HG03159 (cell line): ENCODE results near the gene MYOD1.

ENCODE experiments used
- ATAC-seq: cut with Tn5 transposase; IDR thresholded peaks from one replicate; pipeline ENCODE4 v1.9.1; 2021; ENCODE audit warnings: mild to moderate bottlenecking, moderate library complexity; ENCODE audit not compliant: unreplicated experiment

The MYOD1 gene

GRCh38 chr11:17734418-17734911, 15.1 kb downstream of the MYOD1 start, which contains the start of gene KCNC1:
Gene KCNC1, plus strand, starts transcription at chr11:17734781. Its CDS starts 1,222 bp downstream, at chr11:17736003.
- no peak for ATAC-seq

- ATAC-seq, result no peak
These were observed 15.8 kb downstream of the MYOD1 start for GRCh38 chr11:17734986-17735817.

DNA sequence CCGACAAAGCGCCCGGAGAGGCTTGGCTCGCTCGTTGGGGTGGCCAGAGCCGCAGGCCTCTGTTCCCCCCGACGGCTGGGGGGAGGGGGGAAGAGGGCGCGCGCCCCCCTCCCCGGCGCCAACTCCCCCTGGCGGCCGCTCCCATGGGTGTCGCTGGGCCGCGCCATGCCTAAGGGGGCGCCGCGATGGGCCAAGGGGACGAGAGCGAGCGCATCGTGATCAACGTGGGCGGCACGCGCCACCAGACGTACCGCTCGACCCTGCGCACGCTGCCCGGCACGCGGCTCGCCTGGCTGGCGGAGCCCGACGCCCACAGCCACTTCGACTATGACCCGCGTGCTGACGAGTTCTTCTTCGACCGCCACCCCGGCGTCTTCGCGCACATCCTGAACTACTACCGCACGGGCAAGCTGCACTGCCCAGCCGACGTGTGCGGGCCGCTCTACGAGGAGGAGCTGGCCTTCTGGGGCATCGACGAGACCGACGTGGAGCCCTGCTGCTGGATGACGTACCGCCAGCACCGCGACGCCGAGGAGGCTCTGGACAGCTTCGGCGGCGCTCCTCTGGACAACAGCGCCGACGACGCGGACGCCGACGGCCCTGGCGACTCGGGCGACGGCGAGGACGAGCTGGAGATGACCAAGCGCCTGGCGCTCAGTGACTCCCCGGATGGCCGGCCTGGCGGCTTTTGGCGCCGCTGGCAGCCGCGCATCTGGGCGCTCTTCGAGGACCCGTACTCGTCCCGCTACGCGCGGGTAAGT, 16.6 kb downstream of the MYOD1 start:
- no peak for ATAC-seq

DNA sequence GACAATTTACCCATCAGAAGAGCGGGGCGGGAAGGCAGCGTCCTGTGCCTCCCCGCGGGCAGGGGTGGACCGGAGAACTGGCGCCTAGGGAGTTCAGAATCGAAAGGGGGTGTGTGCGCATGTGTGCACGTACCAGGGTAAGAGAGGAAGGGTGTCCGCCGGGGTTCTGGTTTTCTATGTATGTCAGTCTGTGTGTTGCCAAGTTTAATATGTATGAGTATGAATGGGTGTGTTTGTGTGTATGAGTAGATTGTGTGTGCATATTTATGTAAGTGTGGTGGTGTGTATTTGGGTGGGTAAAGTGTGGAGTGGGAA, 17.2 kb downstream of the MYOD1 start:
- no peak for ATAC-seq

GRCh38 chr11:17736930-17737817, 17.8 kb downstream of the MYOD1 start:
- no peak for ATAC-seq

- ATAC-seq, result no peak
These were observed 19.0 kb downstream of the MYOD1 start for GRCh38 chr11:17738151-17738973.

GRCh38 chr11:17739945-17740338, 20.6 kb downstream of the MYOD1 start:
- no peak for ATAC-seq

- ATAC-seq, result no peak
These were observed 21.4 kb downstream of the MYOD1 start for GRCh38 chr11:17740649-17741235.

DNA sequence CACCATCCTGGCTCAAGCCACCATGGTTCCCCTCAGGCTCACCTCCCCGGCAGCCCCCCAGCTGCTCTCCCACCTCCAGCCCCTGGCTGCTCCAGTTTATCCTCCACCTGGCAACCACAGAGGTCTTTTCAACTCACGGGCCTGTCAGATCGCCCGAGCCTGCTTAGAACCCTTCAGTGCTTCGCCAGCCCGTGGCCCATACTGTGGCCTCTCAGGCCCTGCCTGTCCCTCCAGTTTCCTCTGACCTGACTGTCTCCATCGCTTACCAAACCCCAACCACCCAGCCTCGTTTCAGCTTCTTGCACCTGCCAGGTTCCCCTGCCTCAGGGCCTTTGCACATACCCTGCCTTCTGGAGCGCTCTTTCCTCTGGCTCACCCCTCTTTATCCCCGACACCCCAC, 22.1 kb downstream of the MYOD1 start:
- ATAC-seq, result no peak

GRCh38 chr11:17742019-17742418, 22.6 kb downstream of the MYOD1 start:
- no peak for ATAC-seq

- no peak for ATAC-seq
These were observed 23.8 kb downstream of the MYOD1 start for GRCh38 chr11:17743026-17743807.

DNA sequence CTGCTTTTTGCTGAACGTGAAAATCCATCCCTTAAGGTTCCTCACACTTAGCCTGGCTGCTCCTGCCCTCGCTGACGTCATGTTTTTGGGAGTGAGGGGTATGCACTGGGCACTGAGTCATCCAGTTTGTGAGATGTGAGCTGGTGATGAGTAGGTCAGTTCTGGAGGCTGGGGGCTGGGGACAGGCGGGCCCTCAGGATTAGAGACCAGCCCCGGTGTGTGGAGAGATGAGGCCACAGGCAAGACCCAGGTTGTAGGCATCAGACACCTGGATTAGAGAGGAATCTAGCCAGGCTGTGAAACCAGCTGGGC, 24.4 kb downstream of the MYOD1 start:
- no peak for ATAC-seq

GRCh38 chr11:17744151-17744940, 25.0 kb downstream of the MYOD1 start:
- no peak for ATAC-seq

DNA sequence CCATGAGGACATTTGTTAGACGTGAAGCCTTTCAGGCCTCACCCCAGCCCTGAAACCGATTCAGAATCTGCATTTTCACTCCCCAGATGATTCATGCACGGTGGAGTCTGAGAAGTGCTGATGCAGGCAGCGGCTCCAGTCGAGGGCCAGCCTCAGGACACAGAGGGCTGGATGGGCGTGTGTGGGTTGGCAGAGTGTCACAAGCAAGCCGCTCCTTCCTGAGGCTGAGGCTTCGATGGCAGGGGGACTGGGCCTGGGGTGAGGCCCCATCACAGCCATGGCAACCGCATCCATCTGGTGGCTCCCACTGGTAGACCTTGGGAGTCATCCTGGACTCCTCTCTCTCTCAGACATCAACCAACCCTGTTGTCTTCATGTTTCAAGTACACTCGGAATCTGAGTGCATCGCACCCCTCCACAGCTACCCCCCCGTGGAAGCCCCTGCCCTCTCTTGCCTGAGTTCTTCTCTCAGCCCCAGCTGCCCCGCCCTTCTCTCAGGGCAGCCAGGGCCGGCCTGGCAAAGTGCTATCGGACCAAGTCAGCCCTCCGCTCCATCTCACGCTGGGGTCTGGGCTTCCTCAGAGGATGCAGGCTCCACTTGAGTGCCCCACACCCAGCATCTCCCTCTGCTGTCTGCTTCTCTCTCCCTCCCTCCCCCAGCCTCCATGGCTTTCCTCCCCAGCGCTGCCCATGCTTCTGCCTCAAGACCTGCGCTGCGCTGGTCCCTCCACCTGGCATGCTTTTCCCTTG, 25.8 kb downstream of the MYOD1 start:
- no peak for ATAC-seq

- ATAC-seq, result no peak
These were observed 26.7 kb downstream of the MYOD1 start for GRCh38 chr11:17746096-17746495.

GRCh38 chr11:17747131-17747955, 28.0 kb downstream of the MYOD1 start:
- no peak for ATAC-seq

GRCh38 chr11:17748044-17748443, 28.7 kb downstream of the MYOD1 start:
- no peak for ATAC-seq
